ENCODE data around the gene UCP1. TPM values are rescaled to one million over a fixed set of nuclear protein-coding genes. Genes with fewer than 3 reads are reported as not detected.
"Not testable (repeated sequence)": the region's sequence is repeated elsewhere in the genome, so short reads cannot be mapped to it uniquely, and the experiment has no call there.

The UCP1 gene
- polyA plus RNA-seq, 4 donors, result 0.19 to 0.42 (median 0.30) TPM; not detected in 1

- no peak for DNase-seq (ENCODE audit: low read depth in 4 of 4, low spot score in 3 of 4)
These were observed 12.2 kb downstream of the UCP1 start for GRCh38 chr4:140556372-140557085.

GRCh38 chr4:140533951-140534480 lies 34.7 kb downstream of the UCP1 start:
- DNase-seq (ENCODE audit: low read depth in 4 of 4, low spot score in 3 of 4), result no peak

- no peak for DNase-seq (ENCODE audit: low read depth in 4 of 4, low spot score in 3 of 4)
These were observed 39.3 kb downstream of the UCP1 start for GRCh38 chr4:140529434-140529833.

- peak; percentile 91 to 94 (median 93) for DNase-seq (ENCODE audit: low read depth in 4 of 4, low spot score in 3 of 4)
These were observed 44.7 kb downstream of the UCP1 start, which contains the start of gene ELMOD2 for GRCh38 chr4:140523857-140524742. Gene ELMOD2, plus strand, starts transcription at chr4:140524168. Its CDS starts 1,261 bp downstream, at chr4:140525429.

GRCh38 chr4:140523370-140523856 lies 45.3 kb downstream of the UCP1 start:
- no peak for DNase-seq (ENCODE audit: low read depth in 4 of 4, low spot score in 3 of 4)

GRCh38 chr4:140515423-140515822 lies 53.3 kb downstream of the UCP1 start:
- no peak for DNase-seq (ENCODE audit: low read depth in 4 of 4, low spot score in 3 of 4)

- DNase-seq (ENCODE audit: low read depth in 4 of 4, low spot score in 3 of 4), result not testable (repeated sequence)
These were observed 55.0 kb downstream of the UCP1 start for GRCh38 chr4:140513765-140514164.

Other genes with a start within 250 kb of the UCP1 start
- gene SCOC, start 195.3 kb downstream of the UCP1 start, polyA plus RNA-seq (ENCODE audit: insufficient read length in 4 of 4), result 100 to 1,000 TPM; 137 to 173 (median 170) TPM
- 1 to 10 TPM; 3.5 to 6.5 (median 3.9) TPM for gene CLGN, start 141.3 kb downstream of the UCP1 start, polyA plus RNA-seq (ENCODE audit: insufficient read length in 4 of 4)
- gene MGAT4D, start 70.7 kb downstream of the UCP1 start, polyA plus RNA-seq (ENCODE audit: insufficient read length in 4 of 4), result not detected
- gene ELMOD2, start 44.8 kb downstream of the UCP1 start, polyA plus RNA-seq (ENCODE audit: insufficient read length in 4 of 4), result 10 to 100 TPM; 39.0 to 49.8 (median 49.2) TPM
- gene TBC1D9, start 187.4 kb upstream of the UCP1 start, polyA plus RNA-seq (ENCODE audit: insufficient read length in 4 of 4), result 10 to 100 TPM; 54.8 to 71.0 (median 67.1) TPM